Activated naive CD4-positive, alpha-beta T cell treated with anti-CD3 and anti-CD28 coated beads for 36 hours (primary cell): ENCODE results near the gene LRGUK. TPM values are rescaled to one million over a fixed set of nuclear protein-coding genes. Genes with fewer than 3 reads are reported as not detected.

ENCODE experiments used
- CTCF ChIA-PET: fragments of 350-600 bp; sonication (Branson Sonifier 250); formaldehyde crosslinking; loops from one replicate; lab custom pipeline; 2021; ENCODE audit warnings: antibody characterized with exemption; lab: Charles Lee
- DNase-seq: peaks from one replicate; pipeline ENCODE4 v3.0.0-alpha.2; 2020
- H3K27ac Mint-ChIP-seq: one replicate; pipeline ENCODE4 v1.8.0; 2021; ENCODE audit warnings: mild to moderate bottlenecking, mixed read lengths
- H3K27me3 Mint-ChIP-seq: one replicate; pipeline ENCODE4 v1.8.0; 2021; ENCODE audit warnings: low read depth, mixed read lengths
- H3K36me3 Mint-ChIP-seq: one replicate; pipeline ENCODE4 v1.8.0; 2021; ENCODE audit warnings: low read depth, mixed read lengths
- H3K4me1 Mint-ChIP-seq: one replicate; pipeline ENCODE4 v1.8.0; 2021; ENCODE audit warnings: low read depth, mixed read lengths
- H3K4me3 Mint-ChIP-seq: one replicate; pipeline ENCODE4 v1.8.0; 2021; ENCODE audit warnings: mild to moderate bottlenecking, moderate library complexity, mixed read lengths
- H3K9me3 Mint-ChIP-seq: one replicate; pipeline ENCODE4 v1.8.0; 2021; ENCODE audit warnings: mixed read lengths
- intact Hi-C: fragments of 100-400 bp; cut with micrococcal nuclease; formaldehyde crosslinking; loops from one replicate; pipeline ENCODE4 v1.15.1; 2023
- total RNA-seq, 2 experiments: library from RNA; stranded (reverse); gene quantifications; one replicate each; pipeline ENCODE4 v1.2.3, GENCODE V29; 2021

Gene LRGUK
- total RNA-seq, 2 experiments from 2014 or later = 0.07 to 0.14 TPM

DNA sequence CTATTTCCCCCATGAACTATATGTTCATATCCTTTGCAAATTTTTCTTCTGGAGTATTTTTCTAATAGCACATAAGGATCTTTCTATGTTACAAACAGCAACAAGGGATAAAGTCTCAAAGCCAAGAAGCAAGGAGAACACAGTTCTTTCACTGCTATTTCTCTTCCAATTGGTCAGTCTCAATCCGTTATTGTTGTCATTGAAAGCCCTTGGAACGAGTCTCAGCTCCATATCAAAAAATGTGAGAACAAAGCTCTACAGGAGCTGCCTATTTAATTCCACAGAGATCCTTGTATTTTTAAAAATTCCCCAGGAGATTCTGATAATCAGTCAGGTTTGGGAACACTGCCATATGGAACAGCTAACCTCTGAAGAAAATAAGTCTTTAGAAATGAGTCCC is 173.8 kb downstream of the LRGUK start:
- Mint-ChIP-seq H3K27ac (no peak overlapping the region), H3K27me3 (no peaks in the 10 kb centered on the region), H3K9me3 (no peaks in the 10 kb centered on the region), H3K4me1 (no peaks in the 10 kb centered on the region), H3K36me3 (peaks cover 46% of the 10 kb centered on the region), H3K4me3 (no peak overlapping the region)
- CTCF ChIA-PET = no interaction called here
- intact Hi-C loops = no loop called here
- no peak for DNase-seq

DNA sequence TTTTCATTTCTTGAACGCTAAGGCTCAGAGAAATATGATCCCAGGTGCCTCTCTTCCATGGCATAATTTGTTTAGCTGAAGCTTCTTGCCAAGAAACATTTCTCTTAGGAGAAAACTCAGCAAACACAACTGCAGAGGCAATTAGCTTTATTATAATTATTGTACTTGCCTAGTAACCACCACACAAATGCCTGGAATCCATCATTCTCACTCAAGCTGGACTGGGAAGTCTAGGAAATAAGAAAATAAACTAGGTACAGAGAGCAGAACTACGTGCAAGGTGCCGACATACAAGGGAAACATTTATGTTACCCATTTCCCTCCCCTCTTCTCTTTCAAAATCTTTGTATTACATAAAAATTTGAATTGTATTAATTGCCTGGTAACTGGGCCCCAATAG is 174.5 kb downstream of the LRGUK start:
- Mint-ChIP-seq H3K4me3 (no peak overlapping the region), H3K27ac (no peak overlapping the region), H3K27me3 (no peaks in the 10 kb centered on the region), H3K36me3 (peaks cover 46% of the 10 kb centered on the region), H3K9me3 (no peaks in the 10 kb centered on the region), H3K4me1 (no peaks in the 10 kb centered on the region)
- intact Hi-C loops = no loop called here
- CTCF ChIA-PET = interaction anchor here (0.5 to 0.6 kb wide), 2 partner anchors 49 to 779 kb away, joined by 3 to 4 read pairs; no protein-coding TSS in a partner anchor
- DNase-seq = no peak

DNA sequence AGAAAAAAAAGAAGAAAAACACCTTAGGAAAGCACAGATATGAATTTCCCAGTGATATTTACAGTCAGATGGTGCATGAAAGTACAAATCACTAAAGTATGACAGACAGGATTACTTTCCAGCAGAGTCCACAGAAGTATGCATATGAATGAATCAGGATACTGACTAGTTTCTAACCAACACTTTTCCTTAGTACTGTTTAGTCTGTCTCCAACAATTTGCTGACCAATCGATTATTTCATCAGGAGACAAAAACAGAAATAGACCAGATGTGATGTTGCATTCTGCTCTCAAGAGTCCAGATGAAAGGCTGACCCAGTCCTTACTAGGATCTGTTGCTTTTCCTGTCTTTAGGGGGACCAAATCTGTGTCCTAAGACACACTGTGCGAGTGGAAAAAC is 175.0 kb downstream of the LRGUK start:
- no peak for DNase-seq
- peaks cover 48% of the 10 kb centered on the region for H3K36me3 Mint-ChIP-seq
- CTCF ChIA-PET = interaction anchor here (0.5 to 0.6 kb wide), 2 partner anchors 48 to 779 kb away, joined by 3 to 4 read pairs; no protein-coding TSS in a partner anchor

DNA sequence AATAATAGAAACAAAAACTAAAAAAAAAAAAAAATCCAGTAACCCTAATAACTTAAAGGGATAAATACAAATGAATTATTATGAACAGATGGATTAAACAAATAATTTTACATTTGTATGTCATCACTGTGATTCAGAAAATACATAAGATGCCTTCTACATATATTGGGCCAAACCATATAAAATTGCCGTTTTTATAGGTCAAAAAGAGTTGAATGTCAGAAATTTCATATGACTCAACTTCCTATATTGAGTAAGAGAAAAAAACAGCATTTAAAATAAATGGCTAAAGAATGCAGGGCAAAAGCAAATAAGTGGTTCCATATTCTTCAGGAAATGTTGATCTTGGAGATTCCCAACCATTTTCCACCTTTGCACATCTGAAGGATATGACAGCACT is 180.2 kb downstream of the LRGUK start:
- H3K4me1 Mint-ChIP-seq = no peaks in the 10 kb centered on the region
- no peak for DNase-seq
- peaks cover 29% of the 10 kb centered on the region for H3K36me3 Mint-ChIP-seq
- no peak overlapping the region for H3K4me3 Mint-ChIP-seq
- no peak overlapping the region for H3K27ac Mint-ChIP-seq
- CTCF ChIA-PET = no interaction called here
- intact Hi-C loops = no loop called here
- H3K9me3 Mint-ChIP-seq = no peaks in the 10 kb centered on the region
- no peaks in the 10 kb centered on the region for H3K27me3 Mint-ChIP-seq

More for the DNA sequence above, 175.0 kb downstream of the LRGUK start:
- H3K4me3 Mint-ChIP-seq = no peak overlapping the region
- no peaks in the 10 kb centered on the region for H3K27me3 Mint-ChIP-seq
- no peak overlapping the region for H3K27ac Mint-ChIP-seq
- no peaks in the 10 kb centered on the region for H3K9me3 Mint-ChIP-seq
- intact Hi-C loops = no loop called here
- no peaks in the 10 kb centered on the region for H3K4me1 Mint-ChIP-seq

DNA sequence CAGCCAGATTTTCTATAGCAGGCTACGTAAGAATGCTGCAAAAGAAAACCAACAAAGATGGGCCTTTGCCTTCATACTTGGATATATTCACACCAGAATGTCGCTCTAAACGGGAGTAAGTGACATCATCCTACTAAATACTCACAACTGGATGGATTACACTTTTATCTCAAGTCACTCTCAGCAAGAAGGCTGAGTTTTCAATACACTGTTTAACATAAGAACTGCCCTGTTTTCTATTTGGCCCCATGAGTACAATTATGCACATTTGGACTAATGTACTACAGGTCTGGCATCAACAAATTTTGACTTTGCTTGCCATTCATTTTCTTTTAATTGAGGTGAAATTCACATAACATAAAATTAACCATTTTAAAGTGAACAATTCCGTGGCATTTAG is 181.4 kb downstream of the LRGUK start:
- DNase-seq = no peak
- Mint-ChIP-seq H3K27ac (no peak overlapping the region), H3K36me3 (peaks cover 22% of the 10 kb centered on the region), H3K27me3 (no peaks in the 10 kb centered on the region), H3K9me3 (no peaks in the 10 kb centered on the region), H3K4me1 (no peaks in the 10 kb centered on the region), H3K4me3 (no peak overlapping the region)
- intact Hi-C loops = no loop called here
- CTCF ChIA-PET = no interaction called here

DNA sequence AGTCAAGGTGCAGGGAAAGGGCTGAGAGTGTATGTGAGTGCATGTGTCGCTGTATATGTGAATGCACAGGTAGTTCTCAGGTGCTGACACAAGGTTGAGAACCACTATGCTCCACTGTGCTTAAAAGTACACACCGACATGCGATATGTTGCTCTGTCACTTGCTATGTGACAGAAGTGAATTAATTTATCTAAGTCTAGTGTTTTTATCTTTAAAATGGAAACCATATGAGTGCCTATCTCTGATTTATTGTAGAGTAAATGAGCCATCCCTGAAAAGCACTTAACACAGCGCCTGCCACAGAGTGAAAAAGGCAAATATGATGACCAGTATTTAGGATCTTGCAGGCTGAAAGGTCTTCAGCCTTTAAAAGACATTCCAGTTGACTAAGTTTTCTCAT is 184.7 kb downstream of the LRGUK start:
- peaks cover 5% of the 10 kb centered on the region for H3K36me3 Mint-ChIP-seq
- no peak for DNase-seq
- peaks cover 12% of the 10 kb centered on the region for H3K4me1 Mint-ChIP-seq
- no peak overlapping the region for H3K27ac Mint-ChIP-seq
- H3K9me3 Mint-ChIP-seq = no peaks in the 10 kb centered on the region
- no peak overlapping the region for H3K4me3 Mint-ChIP-seq
- no peaks in the 10 kb centered on the region for H3K27me3 Mint-ChIP-seq
- intact Hi-C loops = loop anchor here (10.0 kb wide), 1 partner anchor 673 kb away; the partner anchor contains the start of gene AGBL3
- CTCF ChIA-PET = no interaction called here

DNA sequence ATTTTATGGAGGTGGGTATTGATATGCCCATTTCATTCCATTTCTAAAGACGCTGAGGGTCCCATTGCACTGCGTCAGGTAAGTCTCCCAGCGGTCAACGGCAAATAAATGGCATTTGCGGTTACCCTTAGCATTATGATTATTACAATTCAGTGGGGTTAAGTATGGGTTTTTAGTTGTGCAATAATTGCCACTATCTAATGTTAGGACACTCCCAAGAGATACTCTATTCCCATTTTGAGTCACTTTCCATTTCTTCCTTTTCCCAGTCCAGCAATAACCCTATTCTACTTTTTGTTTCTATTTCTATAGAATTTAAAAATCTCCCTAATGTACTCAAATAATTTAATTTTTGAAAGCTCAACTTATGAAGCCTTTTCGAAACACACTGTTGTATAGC is 185.6 kb downstream of the LRGUK start:
- no peak for DNase-seq
- no peak overlapping the region for H3K27ac Mint-ChIP-seq
- CTCF ChIA-PET = no interaction called here
- no peaks in the 10 kb centered on the region for H3K9me3 Mint-ChIP-seq
- intact Hi-C loops = loop anchor here (10.0 kb wide), 1 partner anchor 672 kb away; the partner anchor contains the start of gene AGBL3
- no peak overlapping the region for H3K4me3 Mint-ChIP-seq
- H3K27me3 Mint-ChIP-seq = no peaks in the 10 kb centered on the region
- H3K36me3 Mint-ChIP-seq = peaks cover 5% of the 10 kb centered on the region
- peaks cover 16% of the 10 kb centered on the region for H3K4me1 Mint-ChIP-seq

DNA sequence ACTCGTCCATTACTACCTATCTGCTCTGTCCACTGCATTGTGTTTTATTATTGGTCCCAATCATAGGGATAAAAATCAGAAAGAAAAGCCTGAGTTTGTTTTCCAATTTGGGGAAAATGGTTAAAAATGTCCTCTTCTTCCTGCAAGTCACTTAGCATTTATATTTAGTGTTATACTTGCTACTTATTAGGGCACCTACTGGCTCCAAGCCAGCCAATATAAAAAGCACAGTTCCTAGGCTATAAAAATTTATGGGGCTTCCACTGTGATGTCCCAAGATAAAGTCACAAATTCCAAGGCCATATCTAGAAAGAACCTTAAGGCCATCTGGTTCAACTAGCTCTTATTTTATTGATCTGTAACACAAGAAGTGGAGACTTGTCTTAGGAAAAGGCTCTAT is 186.4 kb downstream of the LRGUK start:
- no peaks in the 10 kb centered on the region for H3K9me3 Mint-ChIP-seq

More for the DNA sequence above, 186.4 kb downstream of the LRGUK start:
- Mint-ChIP-seq H3K27me3 (no peaks in the 10 kb centered on the region), H3K4me3 (no peak overlapping the region), H3K4me1 (peaks cover 16% of the 10 kb centered on the region), H3K36me3 (peaks cover 5% of the 10 kb centered on the region), H3K27ac (no peak overlapping the region)
- intact Hi-C loops = loop anchor here (10.0 kb wide), 1 partner anchor 671 kb away; the partner anchor contains the start of gene AGBL3
- CTCF ChIA-PET = interaction anchor here (1.2 kb wide), 1 partner anchor 201 kb away, joined by 4 read pairs; no protein-coding TSS in a partner anchor
- DNase-seq = no peak

Other genes with a start within 250 kb of the LRGUK start
- 10 to 100 TPM in 1 of 2 experiments, 1 to 10 TPM in 1; 7.9 to 10.3 TPM for gene SLC35B4, start 189.6 kb downstream of the LRGUK start, total RNA-seq